Mucosa of descending colon (tissue), 3 donors: ENCODE data around the gene PDGFC. TPM values are rescaled to one million over a fixed set of nuclear protein-coding genes. Genes with fewer than 3 reads are reported as not detected.
"Not testable (repeated sequence)": the region's sequence is repeated elsewhere in the genome, so short reads cannot be mapped to it uniquely, and the experiment has no call there.

Experiments used
- ATAC-seq: fragments of 200-7000 bp; cut with Tn5 transposase; one replicate; pipeline ENCODE4 v1.9.1; 2020; ENCODE audit warnings: mild to moderate bottlenecking, moderate library complexity
- DNase-seq, 3 donors: peaks; one replicate each; pipeline ENCODE4 v3.0.0-alpha.2; 2020
- H3K36me3 ChIP-seq: fragments of 200-600 bp; one replicate; pipeline ENCODE4 v1.8.0; 2021; ENCODE audit warnings: low read depth, mild to moderate bottlenecking
- H3K4me1 ChIP-seq: fragments of 200-600 bp; one replicate; pipeline ENCODE4 v1.8.0; 2021; ENCODE audit warnings: low read depth, mild to moderate bottlenecking
- H3K4me3 ChIP-seq: fragments of 200-600 bp; one replicate; pipeline ENCODE4 v1.8.0; 2021; ENCODE audit warnings: mild to moderate bottlenecking
- H3K9me3 ChIP-seq: fragments of 200-600 bp; one replicate; pipeline ENCODE4 v1.8.0; 2021; ENCODE audit warnings: mild to moderate bottlenecking
- intact Hi-C, 2 donors: fragments of 100-400 bp; cut with DNase I in 1 of 2; cut with micrococcal nuclease in 1 of 2; formaldehyde crosslinking; loops; one replicate each; pipeline versions ENCODE4 v1.11.0 to v1.11.1; 2022; cut with DNase I, micrococcal nuclease
- total RNA-seq, 3 donors: library from RNA; stranded (reverse); fragmentation: NEBNext Ultra II Directional in 2 of 3; extraction: Animal tissue kit (Norgen Biotek cat#: 25700) in 2 of 3; gene quantifications; one replicate each; pipeline versions ENCODE4 v1.2.1 to v1.2.4, GENCODE V29; 2021 to 2023
- TF ChIP-seq, protein P1 (sequence below): fragments of 200-600 bp; IDR thresholded peaks from one replicate; pipeline ENCODE4 v1.8.0; 2022; ENCODE audit warnings: antibody characterized with exemption, mild to moderate bottlenecking
- donor health status: DM: no; HTN: no; CAD: no; lungs with moderate emphysema.
- donor health status: DM: no; HTN: no; CAD: no.
- donor health status: DM: no; HTN: yes; CAD: no.

PDGFC gene
- total RNA-seq, 3 donors from 2014 or later: 3.9 to 27.9 (median 6.1) TPM

DNA sequence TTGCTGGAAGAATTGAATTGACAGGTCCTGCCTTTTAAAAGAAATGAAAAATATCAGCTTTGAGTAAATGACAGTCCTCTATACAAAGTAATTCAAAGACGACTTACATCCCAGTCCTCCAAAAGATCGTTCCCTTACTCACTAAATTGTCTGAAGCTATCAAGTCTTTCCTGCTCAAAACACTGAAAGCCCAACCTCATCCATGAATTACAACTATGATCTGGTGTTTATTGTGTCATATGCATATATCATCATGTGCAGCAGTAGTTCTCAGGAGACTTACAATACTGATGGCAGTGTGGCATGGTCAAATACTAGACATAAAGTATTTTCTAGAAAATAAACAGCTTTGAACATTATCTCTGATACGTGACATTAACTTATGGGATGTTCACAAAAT is 97.8 kb downstream of the PDGFC start:
- H3K4me1 ChIP-seq: no peaks in the 10 kb centered on the region
- DNase-seq (no peak), ATAC-seq (no peak)
- TF ChIP-seq, protein P1, sequence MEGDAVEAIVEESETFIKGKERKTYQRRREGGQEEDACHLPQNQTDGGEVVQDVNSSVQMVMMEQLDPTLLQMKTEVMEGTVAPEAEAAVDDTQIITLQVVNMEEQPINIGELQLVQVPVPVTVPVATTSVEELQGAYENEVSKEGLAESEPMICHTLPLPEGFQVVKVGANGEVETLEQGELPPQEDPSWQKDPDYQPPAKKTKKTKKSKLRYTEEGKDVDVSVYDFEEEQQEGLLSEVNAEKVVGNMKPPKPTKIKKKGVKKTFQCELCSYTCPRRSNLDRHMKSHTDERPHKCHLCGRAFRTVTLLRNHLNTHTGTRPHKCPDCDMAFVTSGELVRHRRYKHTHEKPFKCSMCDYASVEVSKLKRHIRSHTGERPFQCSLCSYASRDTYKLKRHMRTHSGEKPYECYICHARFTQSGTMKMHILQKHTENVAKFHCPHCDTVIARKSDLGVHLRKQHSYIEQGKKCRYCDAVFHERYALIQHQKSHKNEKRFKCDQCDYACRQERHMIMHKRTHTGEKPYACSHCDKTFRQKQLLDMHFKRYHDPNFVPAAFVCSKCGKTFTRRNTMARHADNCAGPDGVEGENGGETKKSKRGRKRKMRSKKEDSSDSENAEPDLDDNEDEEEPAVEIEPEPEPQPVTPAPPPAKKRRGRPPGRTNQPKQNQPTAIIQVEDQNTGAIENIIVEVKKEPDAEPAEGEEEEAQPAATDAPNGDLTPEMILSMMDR: no peak
- no peaks in the 10 kb centered on the region for H3K36me3 ChIP-seq
- H3K9me3 ChIP-seq: no peaks in the 10 kb centered on the region
- no peak overlapping the region for H3K4me3 ChIP-seq
- intact Hi-C loops: no loop called here

DNA sequence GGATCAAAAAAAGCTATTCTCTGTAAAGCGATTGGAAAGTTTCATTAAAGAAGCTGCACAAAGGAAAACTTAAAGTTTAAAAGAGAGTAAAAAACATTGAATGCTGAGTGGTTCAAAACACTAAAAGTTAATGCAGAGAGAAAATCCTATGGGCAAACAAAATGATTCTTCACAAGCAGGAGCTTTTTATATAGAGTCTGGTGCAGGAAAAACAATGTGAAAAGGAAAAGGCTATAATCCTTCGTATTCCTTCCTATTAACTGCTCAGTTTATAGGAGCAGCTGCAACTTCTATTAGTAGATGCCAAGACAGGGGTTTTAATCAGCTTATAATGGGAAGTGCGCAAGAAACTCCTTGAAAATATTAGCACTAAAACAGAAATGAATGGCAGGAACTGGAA is 100.7 kb downstream of the PDGFC start:
- H3K9me3 ChIP-seq: no peaks in the 10 kb centered on the region
- no peaks in the 10 kb centered on the region for H3K36me3 ChIP-seq
- intact Hi-C loops: no loop called here
- no peak overlapping the region for H3K4me3 ChIP-seq
- DNase-seq: no peak
- TF ChIP-seq, protein P1: no peak
- ATAC-seq: no peak
- H3K4me1 ChIP-seq: no peaks in the 10 kb centered on the region

DNA sequence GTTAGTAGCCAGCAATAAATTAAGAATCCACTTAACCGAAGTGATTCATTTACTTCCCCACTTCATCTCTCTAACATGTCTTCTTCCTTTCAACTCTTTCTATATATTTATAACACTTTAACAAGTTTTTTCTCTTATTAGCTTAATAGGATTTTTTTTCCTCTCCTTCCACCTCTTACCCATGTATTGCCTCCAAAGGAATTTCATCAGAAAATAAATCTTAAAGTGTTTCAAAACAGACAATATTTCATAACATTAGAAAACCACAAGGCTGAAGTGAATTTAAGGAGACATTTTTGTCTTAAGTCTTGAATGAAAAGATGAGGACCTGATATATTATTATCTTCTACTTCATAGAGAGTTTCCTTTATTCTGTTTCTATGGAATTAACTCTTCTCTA is 101.5 kb downstream of the PDGFC start:
- intact Hi-C loops: no loop called here
- H3K4me1 ChIP-seq: no peaks in the 10 kb centered on the region
- TF ChIP-seq, protein P1: no peak

DNA sequence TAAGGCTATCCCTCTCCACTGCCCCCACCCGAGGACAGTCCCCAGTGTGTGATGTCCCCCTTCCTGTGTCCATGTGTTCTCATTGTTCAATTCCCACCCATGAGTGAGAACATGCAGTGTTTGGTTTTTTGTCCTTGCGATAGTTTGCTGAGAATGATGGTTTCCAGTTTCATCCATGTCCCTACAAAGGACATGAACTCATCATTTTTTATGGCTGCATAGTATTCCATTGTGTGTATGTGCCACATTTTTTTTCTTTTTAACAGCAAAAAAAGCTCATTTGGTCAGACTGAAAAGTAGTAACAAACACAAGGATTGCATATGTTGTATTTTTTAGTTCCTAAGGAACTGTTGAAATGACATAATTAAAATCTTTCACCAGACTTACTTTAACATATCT is 105.5 kb downstream of the PDGFC start:
- H3K4me1 ChIP-seq, intact Hi-C loops, H3K36me3 ChIP-seq, DNase-seq, H3K9me3 ChIP-seq, H3K4me3 ChIP-seq, ATAC-seq: not testable (repeated sequence)

More for the DNA sequence above, 101.5 kb downstream of the PDGFC start:
- ATAC-seq (no peak), DNase-seq (no peak)
- no peaks in the 10 kb centered on the region for H3K9me3 ChIP-seq
- H3K36me3 ChIP-seq: no peaks in the 10 kb centered on the region
- no peak overlapping the region for H3K4me3 ChIP-seq

DNA sequence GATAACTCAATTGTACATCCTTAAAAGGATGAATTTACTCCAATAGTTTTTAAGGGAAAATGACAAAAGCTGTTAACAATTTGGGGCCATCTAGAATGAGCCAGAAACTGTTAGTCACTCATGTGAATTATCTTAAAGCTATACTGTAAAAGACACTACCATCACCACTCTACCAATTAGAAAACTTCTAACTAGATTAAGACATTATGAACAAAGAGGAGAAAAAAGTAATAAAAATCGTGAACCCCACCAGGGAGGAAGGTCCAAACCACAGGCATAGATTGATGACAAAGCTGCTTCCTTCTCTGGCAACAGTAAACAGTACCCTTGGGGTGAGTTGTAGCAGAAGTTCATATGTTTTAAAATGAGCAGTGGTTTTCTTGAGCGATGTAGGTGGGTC is 106.1 kb downstream of the PDGFC start:
- Histone ChIP-seq H3K9me3 (no peaks in the 10 kb centered on the region), H3K4me1 (no peaks in the 10 kb centered on the region), H3K4me3 (no peak overlapping the region), H3K36me3 (no peaks in the 10 kb centered on the region)
- intact Hi-C loops: no loop called here
- TF ChIP-seq, protein P1: no peak
- ATAC-seq (no peak), DNase-seq (no peak)

DNA sequence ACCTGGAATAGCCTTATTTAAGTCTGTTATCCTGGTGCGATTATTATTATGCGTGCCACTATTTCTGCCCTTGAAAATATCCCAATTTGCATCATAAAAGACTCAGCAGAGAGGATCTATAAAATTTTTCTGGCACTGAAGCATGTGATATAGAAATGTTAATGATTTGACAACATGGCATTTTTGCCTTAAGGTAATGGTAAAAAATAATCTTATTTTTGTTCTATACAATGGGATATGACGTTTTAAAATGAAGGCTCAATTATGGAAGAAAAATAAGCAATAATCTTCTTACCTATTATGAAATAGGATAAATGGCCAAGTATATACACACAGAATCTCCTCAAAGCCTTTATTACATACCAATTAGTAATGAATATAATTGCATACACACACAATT is 113.5 kb downstream of the PDGFC start:
- no peaks in the 10 kb centered on the region for H3K4me1 ChIP-seq
- intact Hi-C loops: no loop called here
- TF ChIP-seq, protein P1: no peak
- no peaks in the 10 kb centered on the region for H3K9me3 ChIP-seq
- H3K36me3 ChIP-seq: no peaks in the 10 kb centered on the region
- DNase-seq (no peak), ATAC-seq (no peak)
- H3K4me3 ChIP-seq: no peak overlapping the region
